NCI-H345 treated with DMSO at 0.1 percent for 48 hours (cell line): ENCODE data around the gene NR6A1.

Experiments
- DNase-seq: peaks from one replicate; lab custom pipeline; 2025; ENCODE audit not compliant: unreplicated experiment; lab: John Stamatoyannopoulos, UW

NR6A1 gene

DNA sequence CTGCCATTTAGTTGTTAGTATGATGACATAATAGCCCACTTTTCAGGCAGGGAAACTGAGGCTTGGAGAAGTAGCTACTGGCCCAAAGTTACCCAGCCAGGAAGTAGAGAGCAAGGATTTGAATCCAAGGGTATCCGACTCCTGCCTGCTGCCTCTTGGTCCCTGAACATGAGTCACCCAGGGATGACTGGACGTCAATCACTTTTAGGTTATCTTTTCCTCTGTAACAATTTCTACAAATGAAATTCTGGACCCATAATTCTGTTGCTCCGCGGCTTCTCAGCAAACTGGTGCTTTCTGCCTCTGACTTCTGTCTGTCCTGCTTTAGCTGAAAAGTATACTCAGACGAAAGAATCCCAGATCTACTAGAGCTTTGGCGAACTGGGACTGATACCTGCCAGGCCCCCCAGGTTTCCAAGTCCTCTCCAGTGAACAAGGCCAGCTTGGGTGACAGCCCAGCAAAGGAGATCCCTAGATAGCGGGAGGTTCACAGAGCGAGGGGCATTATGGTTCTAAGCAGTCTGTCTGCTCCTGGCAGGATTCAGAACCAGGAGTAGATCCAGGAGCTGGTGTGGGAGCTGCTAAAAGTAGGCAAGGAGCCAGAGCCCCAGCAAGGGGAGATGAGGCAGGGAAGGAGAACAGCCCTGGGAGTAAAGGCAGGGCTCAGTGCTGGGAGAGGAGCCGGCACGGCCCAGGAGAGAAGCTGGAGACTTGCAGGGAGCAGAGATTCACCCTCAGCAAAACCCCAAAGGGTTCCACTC, 26.4 kb upstream of the NR6A1 start:
- DNase-seq: no peak

DNA sequence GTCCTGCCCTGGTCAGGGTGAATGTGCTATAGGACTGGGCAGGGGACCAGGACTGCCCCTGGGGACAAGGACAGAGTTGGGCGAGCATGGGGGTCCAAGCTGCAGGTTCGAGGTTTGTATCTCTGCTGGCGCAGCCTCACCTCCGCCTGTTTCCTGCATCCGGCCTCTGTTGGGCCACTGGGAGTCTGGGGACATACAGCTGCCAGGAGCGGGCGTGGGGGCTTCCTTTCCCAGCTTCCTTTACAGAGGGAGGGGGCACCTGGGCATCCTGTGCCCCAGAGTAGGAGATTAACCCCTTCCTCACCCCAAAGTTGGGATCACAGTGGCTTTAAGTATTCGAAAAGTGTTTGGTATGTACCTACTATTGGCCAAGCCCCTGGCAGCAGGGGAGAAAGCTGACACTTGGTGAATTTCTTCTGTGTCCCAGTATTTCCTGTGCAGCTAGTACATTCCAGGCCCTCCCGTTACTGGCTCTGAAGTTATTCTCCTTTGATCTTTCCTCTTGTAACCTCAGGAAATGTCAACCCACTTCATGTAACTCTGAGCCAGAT, 24.8 kb upstream of the NR6A1 start:
- DNase-seq: no peak

DNA sequence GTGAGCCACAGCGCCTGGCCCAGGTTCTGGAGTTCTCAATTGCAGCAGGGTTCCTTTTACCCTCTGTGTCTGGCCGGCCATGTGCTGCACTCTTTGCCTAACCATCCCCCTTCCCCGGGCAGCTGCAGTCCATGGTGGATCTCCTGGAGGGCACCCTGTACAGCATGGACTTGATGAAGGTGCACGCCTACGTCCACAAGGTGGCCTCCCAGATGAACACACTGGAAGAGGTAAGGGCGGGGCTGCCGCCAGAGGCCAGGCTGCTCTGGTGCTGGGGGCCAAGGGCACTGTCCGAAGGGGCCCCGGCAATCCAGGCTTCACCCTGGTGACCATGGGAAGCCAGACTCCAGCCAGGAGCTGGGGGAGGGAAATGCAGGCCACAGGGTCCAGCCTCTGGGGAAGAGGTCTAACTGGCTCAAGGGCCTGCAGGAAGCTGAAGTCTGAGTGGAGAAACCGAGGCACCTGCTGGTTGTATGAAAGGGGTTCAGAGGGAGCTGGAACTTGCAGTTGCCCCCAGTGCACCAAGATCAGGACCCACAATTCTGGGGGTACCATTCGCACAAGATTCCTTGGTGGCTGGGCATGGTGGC, 23.9 kb upstream of the NR6A1 start:
- DNase-seq: no peak

DNA sequence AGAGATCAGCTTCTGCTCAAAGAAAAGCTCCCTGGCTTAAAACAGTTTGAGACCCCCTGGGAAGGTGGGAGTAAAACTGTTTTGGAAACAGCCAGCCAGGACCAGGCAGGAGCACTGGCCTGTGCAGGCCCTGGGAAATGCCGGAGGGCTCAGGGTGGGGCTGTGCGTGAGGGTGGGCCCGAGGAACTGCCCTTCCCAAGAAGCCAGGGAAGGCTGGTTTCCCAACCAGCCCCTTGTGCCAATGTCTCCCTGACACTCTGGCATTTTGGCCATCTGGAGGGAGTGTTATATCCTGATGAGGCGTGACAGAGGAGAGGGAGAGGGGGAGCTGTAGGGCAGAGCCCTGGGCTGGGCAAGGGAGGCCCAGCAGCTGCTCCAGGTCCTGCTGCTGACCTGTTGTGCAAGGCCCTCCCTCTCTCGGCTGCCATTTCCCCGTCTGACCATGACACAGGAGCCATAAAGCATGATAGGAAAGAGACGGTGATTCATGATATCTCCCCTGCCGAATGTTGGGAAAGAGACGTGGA, 22.0 kb upstream of the NR6A1 start:
- no peak for DNase-seq

GRCh38 chr9:124792257-124793014, 21.3 kb upstream of the NR6A1 start:
- DNase-seq: no peak

- no peak for DNase-seq
Observed at GRCh38 chr9:124790801-124791505, 19.8 kb upstream of the NR6A1 start.

DNA sequence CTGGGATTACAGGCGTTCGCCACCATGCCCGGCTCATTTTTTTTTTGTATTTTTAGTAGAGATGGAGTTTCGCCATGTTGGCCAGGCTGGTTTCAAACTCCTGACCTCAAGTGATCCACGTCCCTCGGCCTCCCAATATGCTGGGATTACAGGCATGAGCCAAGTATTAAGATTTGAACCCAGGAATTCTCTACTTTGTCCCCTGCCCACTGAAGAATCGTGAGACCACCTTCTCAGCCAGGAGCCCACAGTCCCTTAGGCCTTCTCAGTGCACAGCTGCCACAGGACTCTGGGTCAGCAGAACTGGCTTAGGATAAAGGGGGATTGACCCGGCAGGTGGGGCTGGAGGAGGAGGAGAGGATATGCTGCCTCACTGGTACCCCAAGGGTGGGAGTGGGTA, 19.2 kb upstream of the NR6A1 start:
- DNase-seq: no peak

DNA sequence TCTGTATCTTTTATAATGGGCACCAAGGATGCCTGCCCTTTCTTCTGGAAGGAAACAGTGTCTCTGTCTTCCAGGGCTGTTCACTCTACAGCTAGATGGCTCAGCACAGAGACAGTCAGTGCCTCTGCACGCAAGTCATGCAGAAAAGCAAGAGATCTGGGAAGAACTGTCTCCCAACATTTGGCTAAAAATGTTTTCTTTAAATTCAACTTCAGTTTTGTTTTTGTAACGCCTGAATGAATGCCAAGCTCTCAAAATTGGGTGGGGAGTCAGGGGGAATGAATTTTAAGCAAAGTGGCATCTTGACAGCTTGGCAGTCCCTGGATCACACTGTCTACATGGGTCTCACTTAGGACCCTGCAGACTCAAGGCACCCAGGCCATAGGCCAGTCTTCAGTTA, 18.4 kb upstream of the NR6A1 start:
- no peak for DNase-seq

DNA sequence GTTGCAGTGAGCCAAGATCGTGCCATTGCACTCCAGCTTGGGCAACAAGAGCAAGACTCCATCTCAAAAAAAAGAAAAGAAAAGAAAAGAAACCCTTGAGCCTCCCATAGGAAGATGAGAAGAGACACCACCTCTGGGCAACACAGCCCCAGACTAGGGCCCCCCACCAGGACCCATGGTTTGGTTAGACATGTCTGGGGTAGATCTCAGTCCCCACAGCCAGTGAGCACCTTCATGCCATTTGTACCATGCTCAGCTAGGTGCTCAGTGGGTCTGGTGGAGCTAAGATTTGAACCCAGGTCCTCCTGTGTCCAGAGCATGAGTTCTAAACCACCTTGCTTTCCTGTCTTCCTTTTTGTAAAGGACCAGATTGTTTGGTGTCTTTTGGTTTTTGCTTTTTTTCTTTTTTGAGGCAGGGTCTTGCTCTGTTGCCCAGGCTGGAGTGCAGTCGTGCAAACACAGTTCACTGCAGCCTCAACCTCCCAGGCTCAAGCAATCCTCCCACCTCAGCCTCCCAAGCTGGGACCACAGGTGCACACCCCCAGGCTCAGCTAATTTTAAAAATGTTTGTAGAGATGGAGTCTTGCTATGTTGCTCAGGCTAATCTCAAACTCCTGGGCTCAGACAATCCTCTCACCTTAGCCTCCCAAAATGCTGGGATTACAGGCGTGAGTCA, 17.6 kb upstream of the NR6A1 start:
- no peak for DNase-seq

DNA sequence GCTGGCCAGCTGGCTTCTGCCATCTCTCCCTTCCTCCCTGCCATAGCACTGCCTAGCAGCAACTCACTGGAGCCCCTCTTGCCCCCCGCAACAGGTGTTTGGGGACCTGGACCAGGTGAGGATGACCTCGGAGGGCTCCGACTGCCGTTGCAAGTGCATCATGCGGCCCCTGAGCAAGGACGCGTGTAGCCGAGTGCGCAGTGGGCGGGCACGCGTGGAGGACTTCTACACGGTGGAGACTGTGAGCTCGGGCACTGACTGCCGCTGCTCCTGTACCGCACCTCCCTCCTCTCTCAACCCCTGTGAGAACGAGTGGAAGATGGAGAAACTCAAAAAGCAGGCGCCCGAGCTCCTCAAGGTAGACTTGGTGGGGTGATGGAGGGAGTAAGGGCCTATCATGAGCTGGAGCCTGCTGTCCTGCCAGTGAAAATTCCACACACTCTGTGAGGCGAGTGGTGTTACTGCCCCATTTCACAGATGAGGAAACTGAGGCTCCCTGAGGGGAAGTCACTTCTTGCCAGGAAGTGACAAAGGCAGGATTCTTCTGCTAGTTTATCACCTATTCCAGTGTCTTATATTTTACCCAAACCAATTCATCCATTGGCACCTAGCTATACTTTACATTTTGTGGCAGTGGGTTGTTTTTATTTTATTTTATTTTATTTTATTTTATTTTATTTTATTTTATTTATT, 15.9 kb upstream of the NR6A1 start:
- DNase-seq: no peak

DNA sequence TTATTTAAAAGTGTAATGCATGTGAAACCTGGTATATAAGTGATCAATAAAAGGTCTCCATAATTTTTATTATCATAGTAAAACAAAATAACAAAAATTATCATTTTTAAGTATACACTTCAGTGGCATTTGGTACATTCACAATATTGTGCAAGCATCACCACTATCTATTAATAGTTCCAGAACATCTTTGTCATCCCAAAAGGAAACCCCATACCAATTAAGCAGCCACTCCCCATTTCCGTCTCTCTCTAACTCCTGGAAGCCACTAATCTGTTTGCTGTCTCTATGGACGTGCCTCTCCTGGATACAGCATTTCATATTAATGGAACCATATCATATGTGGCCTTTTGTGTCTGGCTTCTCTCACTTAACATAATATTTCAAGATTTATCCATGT, 13.4 kb upstream of the NR6A1 start:
- no peak for DNase-seq

DNA sequence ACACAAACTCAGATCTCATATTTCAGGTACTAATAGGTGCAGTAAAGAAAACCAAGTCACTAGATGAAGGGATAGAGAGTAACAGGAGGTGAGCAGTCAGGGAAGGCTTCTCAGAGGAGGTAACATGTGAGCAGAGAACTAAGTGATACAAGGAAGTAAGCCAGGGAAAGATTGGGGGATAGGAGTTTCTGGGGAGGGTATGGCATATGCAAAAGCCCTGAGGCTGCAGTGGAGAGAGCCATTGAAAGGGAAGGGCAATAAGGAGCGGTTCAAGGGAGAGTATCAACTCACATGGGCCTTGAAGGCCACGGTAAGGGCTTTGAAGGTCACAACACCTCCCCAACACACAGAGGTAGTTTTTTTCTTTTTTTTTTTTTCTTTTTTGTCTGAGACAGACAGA, 12.7 kb upstream of the NR6A1 start:
- no peak for DNase-seq

DNA sequence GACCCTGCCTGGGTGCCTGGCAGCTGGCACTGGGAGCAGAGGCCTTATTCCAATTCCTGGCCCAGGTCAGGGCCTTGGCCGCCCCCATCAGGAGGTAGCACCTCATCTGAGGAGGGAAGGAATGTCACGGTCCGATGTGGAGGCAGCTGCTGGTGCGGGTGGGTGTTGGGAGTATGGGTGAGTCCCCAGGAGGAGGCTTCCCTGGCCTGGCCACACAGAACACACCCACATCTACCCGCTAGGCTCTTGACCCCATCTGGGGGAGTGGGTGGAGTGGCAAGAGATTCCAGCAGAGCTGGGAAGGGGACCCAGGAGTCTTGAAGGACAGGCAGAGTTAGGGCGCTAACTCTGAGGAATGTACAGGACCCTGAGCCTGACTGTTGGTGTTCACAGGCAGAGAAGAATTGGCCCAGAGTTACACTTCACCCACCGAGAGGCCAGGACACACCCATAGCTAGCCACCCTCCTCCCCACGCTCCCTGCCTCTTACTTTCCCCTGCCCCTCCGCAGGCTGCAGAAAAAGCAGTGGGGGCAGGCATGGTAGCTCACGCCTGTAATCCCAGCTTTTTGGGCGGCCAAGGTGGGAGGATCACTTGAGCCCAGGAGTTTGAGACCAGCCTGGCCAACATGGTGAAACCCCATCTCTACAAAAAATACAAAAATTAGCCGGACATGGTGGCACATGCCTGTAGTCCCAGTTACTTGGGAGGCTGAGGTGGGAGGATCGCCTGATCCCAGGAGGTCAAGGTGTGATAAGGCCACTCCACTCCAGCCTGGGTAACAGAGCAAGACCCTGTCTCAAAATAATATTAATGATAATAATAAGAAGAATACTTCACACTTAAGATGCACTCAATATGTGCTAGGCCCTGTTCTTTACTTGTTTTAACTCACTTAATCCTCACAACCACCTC, 11.8 kb upstream of the NR6A1 start:
- DNase-seq: no peak

DNA sequence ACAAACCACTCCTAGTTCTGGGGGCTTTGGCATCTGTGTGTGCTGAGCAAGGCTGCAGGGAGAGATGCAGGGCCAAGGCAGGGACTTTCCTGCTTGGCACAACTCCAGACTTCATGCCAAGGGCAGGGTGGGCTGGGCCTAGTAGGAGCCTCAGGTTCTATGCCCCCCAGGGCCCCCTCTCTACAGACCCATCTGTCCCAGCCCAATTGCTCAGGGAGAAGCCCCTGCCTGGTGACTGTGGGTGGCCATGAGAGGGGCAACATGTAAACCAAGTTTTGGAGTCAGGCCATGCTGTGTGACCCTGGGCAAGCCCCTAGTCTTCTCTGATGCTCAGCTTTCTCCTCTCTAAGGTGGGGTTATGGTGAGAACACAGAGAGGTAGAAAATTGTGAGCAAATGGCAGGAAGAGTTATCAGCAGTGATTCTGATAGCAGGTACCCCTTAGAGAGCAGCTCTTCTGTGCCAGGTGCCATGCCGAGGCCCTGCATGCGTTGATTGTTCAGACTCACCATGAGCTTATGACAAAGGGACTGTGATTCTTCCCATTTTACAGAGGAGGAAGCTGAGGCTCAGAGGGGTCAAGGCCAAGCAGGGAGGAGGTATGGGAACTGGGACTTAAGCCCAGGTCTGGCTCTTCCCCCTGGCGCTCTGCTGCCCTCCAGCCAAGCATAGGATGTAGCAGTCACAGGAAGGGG, 11.0 kb upstream of the NR6A1 start:
- no peak for DNase-seq

DNA sequence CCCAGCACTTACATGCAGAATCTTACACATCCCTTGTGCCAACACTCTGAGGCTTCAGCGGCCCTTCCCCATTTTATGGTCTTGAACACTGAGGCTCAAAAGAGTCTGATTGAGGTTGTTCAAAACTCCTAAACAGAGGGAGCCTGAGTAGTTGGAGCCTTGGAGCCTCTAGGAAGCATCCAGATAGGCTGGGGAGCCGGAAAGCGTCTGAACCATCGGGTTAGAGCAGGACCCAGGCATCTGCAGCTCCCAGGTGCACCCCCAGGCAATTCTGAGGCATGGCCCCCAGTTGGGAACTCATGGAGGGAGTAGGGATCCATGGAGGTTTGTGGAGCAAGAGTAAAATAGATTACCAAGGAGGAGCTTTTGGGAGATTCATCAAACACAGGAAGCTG, 9.6 kb upstream of the NR6A1 start:
- no peak for DNase-seq

- DNase-seq: no peak
Observed at GRCh38 chr9:124780060-124780756, 9.1 kb upstream of the NR6A1 start.

- DNase-seq: no peak
Observed at GRCh38 chr9:124779368-124780059, 8.4 kb upstream of the NR6A1 start.
